ENCODE data around the gene CCDC9B.
A peak's percentile ranks its signal among the peaks of the same experiment; 100 is the strongest.

Gene CCDC9B

DNA sequence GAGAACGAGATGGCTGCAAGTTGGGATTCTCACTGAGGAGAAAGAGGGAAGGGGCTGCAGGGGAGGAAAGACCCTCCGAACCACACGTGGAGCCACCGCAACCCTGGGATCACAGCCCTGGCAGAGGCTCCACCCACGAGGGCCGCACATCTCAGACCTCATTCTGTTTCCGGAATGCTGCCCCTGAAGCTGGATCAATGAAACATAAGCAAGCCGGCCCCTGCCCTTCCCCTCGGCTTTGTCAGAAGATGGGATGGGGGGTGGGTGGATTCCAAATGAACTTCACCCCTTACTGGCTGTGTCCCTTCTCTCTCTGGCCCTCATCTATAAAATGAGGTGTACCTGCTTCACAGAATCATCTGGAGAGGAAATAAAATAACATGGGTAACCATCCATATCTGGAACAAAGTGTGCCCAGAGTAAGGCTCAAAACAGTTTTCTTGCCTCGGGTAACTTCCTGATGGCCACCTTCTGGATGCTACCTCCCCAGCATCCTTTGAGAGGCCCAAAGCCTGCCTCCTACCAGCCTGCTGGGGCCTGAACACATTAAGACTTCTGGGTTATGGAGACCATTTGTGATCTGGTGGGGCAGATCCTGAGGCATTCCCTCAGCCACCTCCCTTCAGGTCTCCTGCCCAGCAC is 4.6 kb upstream of the CCDC9B start:
- TF ChIP-seq ESRRG (CRISPR knock-in tag; IDR thresholded peaks at IDR 0.05): no peak
- TF ChIP-seq, protein P1, sequence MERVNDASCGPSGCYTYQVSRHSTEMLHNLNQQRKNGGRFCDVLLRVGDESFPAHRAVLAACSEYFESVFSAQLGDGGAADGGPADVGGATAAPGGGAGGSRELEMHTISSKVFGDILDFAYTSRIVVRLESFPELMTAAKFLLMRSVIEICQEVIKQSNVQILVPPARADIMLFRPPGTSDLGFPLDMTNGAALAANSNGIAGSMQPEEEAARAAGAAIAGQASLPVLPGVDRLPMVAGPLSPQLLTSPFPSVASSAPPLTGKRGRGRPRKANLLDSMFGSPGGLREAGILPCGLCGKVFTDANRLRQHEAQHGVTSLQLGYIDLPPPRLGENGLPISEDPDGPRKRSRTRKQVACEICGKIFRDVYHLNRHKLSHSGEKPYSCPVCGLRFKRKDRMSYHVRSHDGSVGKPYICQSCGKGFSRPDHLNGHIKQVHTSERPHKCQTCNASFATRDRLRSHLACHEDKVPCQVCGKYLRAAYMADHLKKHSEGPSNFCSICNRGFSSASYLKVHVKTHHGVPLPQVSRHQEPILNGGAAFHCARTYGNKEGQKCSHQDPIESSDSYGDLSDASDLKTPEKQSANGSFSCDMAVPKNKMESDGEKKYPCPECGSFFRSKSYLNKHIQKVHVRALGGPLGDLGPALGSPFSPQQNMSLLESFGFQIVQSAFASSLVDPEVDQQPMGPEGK (CRISPR knock-in tag; IDR thresholded peaks at IDR 0.05; ENCODE audit: borderline replicate concordance): no peak
- TF ChIP-seq, protein P2, sequence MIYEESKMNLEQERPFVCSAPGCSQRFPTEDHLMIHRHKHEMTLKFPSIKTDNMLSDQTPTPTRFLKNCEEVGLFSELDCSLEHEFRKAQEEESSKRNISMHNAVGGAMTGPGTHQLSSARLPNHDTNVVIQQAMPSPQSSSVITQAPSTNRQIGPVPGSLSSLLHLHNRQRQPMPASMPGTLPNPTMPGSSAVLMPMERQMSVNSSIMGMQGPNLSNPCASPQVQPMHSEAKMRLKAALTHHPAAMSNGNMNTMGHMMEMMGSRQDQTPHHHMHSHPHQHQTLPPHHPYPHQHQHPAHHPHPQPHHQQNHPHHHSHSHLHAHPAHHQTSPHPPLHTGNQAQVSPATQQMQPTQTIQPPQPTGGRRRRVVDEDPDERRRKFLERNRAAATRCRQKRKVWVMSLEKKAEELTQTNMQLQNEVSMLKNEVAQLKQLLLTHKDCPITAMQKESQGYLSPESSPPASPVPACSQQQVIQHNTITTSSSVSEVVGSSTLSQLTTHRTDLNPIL (CRISPR knock-in tag; IDR thresholded peaks at IDR 0.05; ENCODE audit: low read depth): no peak
- no peak for TF ChIP-seq PPARA (CRISPR knock-in tag; IDR thresholded peaks at IDR 0.05; ENCODE audit: borderline replicate concordance)
- no peak for TF ChIP-seq ISL1 (CRISPR knock-in tag; IDR thresholded peaks at IDR 0.05)
- TF ChIP-seq SNAI2 (CRISPR knock-in tag; IDR thresholded peaks at IDR 0.05): no peak
- TF ChIP-seq, protein P3, sequence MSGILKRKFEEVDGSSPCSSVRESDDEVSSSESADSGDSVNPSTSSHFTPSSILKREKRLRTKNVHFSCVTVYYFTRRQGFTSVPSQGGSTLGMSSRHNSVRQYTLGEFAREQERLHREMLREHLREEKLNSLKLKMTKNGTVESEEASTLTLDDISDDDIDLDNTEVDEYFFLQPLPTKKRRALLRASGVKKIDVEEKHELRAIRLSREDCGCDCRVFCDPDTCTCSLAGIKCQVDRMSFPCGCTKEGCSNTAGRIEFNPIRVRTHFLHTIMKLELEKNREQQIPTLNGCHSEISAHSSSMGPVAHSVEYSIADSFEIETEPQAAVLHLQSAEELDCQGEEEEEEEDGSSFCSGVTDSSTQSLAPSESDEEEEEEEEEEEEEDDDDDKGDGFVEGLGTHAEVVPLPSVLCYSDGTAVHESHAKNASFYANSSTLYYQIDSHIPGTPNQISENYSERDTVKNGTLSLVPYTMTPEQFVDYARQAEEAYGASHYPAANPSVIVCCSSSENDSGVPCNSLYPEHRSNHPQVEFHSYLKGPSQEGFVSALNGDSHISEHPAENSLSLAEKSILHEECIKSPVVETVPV (CRISPR knock-in tag; IDR thresholded peaks at IDR 0.05): no peak
- TF ChIP-seq ZFP3 (CRISPR knock-in tag; IDR thresholded peaks at IDR 0.05): no peak
- TF ChIP-seq ZNF565 (CRISPR knock-in tag; conservative IDR thresholded peaks at IDR 0.05; ENCODE audit: low read depth): no peak
- no peak for TF ChIP-seq TCF4 (CRISPR knock-in tag; IDR thresholded peaks at IDR 0.05; ENCODE audit: borderline replicate concordance)
- TF ChIP-seq CSDC2 (CRISPR knock-in tag; IDR thresholded peaks at IDR 0.05): no peak
- TF ChIP-seq OSR1 (CRISPR knock-in tag; IDR thresholded peaks at IDR 0.05): no peak
- TF ChIP-seq GLIS3 (CRISPR knock-in tag; IDR thresholded peaks at IDR 0.05): no peak
- no peak for TF ChIP-seq ZNF8 (CRISPR knock-in tag; IDR thresholded peaks at IDR 0.05)
- no peak for TF ChIP-seq ZNF70 (CRISPR knock-in tag; IDR thresholded peaks at IDR 0.05)
- no peak for TF ChIP-seq ARNTL (CRISPR knock-in tag; IDR thresholded peaks at IDR 0.05; ENCODE audit: borderline replicate concordance, low read depth)
- TF ChIP-seq ZFP30 (CRISPR knock-in tag; IDR thresholded peaks at IDR 0.05): no peak
- no peak for TF ChIP-seq TOX (CRISPR knock-in tag; IDR thresholded peaks at IDR 0.05; ENCODE audit: borderline replicate concordance)
- no peak for TF ChIP-seq RARB (CRISPR knock-in tag; IDR thresholded peaks at IDR 0.05)
- no peak for ATAC-seq

DNA sequence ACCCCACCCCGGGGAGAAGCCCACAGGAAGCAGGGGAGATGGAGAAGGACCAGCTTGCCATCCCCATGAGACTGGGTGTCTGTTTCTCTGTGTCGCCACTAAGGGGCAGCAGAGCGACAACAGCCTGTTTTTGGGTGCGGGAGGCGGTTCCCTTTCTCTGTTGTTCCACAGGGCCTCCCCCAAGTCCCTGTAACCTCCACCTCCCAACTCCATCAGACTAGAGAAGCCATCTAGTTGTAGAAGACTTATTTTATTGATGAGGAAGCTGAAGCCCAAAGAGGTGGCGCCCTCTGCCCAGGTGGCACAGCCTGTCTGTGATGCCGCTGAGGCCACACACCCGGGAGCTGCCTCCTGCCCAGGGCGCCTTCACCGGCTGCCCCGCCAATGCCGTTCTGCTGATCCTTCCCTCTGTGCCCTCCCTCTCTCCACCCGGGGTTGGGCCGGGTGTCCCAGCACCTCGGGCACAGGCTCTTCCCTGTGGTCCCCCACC is 3.9 kb upstream of the CCDC9B start:
- peak; percentile 52 for ATAC-seq
- TF ChIP-seq BACH2 (CRISPR knock-in tag; IDR thresholded peaks at IDR 0.05; ENCODE audit: borderline replicate concordance) (no peak), CSDC2 (CRISPR knock-in tag; IDR thresholded peaks at IDR 0.05) (no peak), ZFP3 (CRISPR knock-in tag; IDR thresholded peaks at IDR 0.05) (no peak), ZFP30 (CRISPR knock-in tag; IDR thresholded peaks at IDR 0.05) (no peak), OSR1 (CRISPR knock-in tag; IDR thresholded peaks at IDR 0.05) (no peak), RARB (CRISPR knock-in tag; IDR thresholded peaks at IDR 0.05) (no peak), ARNTL (CRISPR knock-in tag; IDR thresholded peaks at IDR 0.05; ENCODE audit: borderline replicate concordance, low read depth) (no peak), SNAI2 (CRISPR knock-in tag; IDR thresholded peaks at IDR 0.05) (no peak), PPARA (CRISPR knock-in tag; IDR thresholded peaks at IDR 0.05; ENCODE audit: borderline replicate concordance) (no peak), TCF4 (CRISPR knock-in tag; IDR thresholded peaks at IDR 0.05; ENCODE audit: borderline replicate concordance) (no peak)
- TF ChIP-seq, protein P4, sequence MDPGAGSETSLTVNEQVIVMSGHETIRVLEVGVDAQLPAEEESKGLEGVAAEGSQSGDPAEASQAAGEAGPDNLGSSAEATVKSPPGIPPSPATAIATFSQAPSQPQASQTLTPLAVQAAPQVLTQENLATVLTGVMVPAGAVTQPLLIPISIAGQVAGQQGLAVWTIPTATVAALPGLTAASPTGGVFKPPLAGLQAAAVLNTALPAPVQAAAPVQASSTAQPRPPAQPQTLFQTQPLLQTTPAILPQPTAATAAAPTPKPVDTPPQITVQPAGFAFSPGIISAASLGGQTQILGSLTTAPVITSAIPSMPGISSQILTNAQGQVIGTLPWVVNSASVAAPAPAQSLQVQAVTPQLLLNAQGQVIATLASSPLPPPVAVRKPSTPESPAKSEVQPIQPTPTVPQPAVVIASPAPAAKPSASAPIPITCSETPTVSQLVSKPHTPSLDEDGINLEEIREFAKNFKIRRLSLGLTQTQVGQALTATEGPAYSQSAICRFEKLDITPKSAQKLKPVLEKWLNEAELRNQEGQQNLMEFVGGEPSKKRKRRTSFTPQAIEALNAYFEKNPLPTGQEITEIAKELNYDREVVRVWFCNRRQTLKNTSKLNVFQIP (CRISPR knock-in tag; IDR thresholded peaks at IDR 0.05; ENCODE audit: borderline replicate concordance, low read depth): no peak
- TF ChIP-seq, protein P1 (CRISPR knock-in tag; IDR thresholded peaks at IDR 0.05; ENCODE audit: borderline replicate concordance): no peak
- TF ChIP-seq, protein P2 (CRISPR knock-in tag; IDR thresholded peaks at IDR 0.05; ENCODE audit: low read depth): no peak
- TF ChIP-seq, protein P5, sequence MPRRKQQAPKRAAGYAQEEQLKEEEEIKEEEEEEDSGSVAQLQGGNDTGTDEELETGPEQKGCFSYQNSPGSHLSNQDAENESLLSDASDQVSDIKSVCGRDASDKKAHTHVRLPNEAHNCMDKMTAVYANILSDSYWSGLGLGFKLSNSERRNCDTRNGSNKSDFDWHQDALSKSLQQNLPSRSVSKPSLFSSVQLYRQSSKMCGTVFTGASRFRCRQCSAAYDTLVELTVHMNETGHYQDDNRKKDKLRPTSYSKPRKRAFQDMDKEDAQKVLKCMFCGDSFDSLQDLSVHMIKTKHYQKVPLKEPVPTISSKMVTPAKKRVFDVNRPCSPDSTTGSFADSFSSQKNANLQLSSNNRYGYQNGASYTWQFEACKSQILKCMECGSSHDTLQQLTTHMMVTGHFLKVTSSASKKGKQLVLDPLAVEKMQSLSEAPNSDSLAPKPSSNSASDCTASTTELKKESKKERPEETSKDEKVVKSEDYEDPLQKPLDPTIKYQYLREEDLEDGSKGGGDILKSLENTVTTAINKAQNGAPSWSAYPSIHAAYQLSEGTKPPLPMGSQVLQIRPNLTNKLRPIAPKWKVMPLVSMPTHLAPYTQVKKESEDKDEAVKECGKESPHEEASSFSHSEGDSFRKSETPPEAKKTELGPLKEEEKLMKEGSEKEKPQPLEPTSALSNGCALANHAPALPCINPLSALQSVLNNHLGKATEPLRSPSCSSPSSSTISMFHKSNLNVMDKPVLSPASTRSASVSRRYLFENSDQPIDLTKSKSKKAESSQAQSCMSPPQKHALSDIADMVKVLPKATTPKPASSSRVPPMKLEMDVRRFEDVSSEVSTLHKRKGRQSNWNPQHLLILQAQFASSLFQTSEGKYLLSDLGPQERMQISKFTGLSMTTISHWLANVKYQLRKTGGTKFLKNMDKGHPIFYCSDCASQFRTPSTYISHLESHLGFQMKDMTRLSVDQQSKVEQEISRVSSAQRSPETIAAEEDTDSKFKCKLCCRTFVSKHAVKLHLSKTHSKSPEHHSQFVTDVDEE (CRISPR knock-in tag; IDR thresholded peaks at IDR 0.05): no peak

All from SK-N-SH treated with all-trans-retinoic acid at 6 μM for 48 hours (cell line).